Adrenal gland (tissue), 5 donors: ENCODE results near the gene PPP2R3B.

Source experiments
- POLR2A ChIP-seq, 2 donors: fragments of 450-650 bp; IDR thresholded peaks; one replicate each; pipeline ENCODE4 v1.6.1; 2017; ENCODE audit warnings: antibody characterized with exemption in 2 of 2, mild to moderate bottlenecking in 2 of 2, moderate library complexity in 1 of 2
- TF ChIP-seq, protein P1 (sequence below), 6 experiments: fragments of 450-650 bp in 4 of 6; fragments of 200-600 bp in 2 of 6; sonication (generic) in 1 of 6; IDR thresholded peaks; 1 replicate in 5 of 6; 2 replicates in 1 of 6; pipeline versions ENCODE4 v1.5.1 to v1.8.0; 2016 to 2021; ENCODE audit warnings: antibody characterized with exemption in 6 of 6, mild to moderate bottlenecking in 2 of 6, moderate library complexity in 1 of 6
- donor health status: DM: no; HTN: no; CAD: no.

DNA sequence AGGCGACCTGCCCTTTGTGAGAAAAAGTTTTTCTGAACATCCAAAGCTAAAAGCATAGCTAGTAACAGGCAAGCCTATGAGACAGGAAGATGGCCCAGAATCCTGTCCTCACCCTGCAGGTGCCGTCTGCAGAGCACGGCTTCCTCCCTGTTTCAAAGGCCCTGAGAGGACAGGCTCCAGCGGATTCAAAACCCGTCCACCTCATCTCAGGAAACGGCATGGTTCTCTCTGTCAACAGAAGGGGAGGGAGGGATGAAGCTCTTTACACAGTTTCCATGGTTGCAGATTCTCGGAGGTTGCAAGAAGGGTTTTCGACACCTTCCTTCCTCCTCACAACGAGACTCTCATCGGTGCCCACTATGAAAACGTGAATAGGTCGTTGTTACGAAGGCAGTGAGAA lies 8.3 kb downstream of the PPP2R3B start:
- TF ChIP-seq, protein P1, sequence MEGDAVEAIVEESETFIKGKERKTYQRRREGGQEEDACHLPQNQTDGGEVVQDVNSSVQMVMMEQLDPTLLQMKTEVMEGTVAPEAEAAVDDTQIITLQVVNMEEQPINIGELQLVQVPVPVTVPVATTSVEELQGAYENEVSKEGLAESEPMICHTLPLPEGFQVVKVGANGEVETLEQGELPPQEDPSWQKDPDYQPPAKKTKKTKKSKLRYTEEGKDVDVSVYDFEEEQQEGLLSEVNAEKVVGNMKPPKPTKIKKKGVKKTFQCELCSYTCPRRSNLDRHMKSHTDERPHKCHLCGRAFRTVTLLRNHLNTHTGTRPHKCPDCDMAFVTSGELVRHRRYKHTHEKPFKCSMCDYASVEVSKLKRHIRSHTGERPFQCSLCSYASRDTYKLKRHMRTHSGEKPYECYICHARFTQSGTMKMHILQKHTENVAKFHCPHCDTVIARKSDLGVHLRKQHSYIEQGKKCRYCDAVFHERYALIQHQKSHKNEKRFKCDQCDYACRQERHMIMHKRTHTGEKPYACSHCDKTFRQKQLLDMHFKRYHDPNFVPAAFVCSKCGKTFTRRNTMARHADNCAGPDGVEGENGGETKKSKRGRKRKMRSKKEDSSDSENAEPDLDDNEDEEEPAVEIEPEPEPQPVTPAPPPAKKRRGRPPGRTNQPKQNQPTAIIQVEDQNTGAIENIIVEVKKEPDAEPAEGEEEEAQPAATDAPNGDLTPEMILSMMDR (IDR thresholded peaks at IDR 0.05): no peak
- TF ChIP-seq POLR2A (IDR thresholded peaks at IDR 0.05): no peak
